Left renal pelvis (tissue), 4 donors: ENCODE measurements around the gene EDC3. TPM values are rescaled to one million over a fixed set of nuclear protein-coding genes. Genes with fewer than 3 reads are reported as not detected.
"Not testable (repeated sequence)": the region's sequence is repeated elsewhere in the genome, so short reads cannot be mapped to it uniquely, and the experiment has no call there.

Experiments
- DNase-seq, 4 donors: peaks; one replicate each; pipeline ENCODE4 v3.0.0-alpha.2; 2013; ENCODE audit warnings: low read depth in 4 of 4, low spot score in 3 of 4
- polyA plus RNA-seq, 4 donors: library from polyadenylated mRNA; unstranded; fragments of 120-200 nt; gene quantifications; one replicate each; pipeline ENCODE4 v1.2.1, GENCODE V29; 2013; ENCODE audit not compliant: insufficient read length in 4 of 4

EDC3 gene
- polyA plus RNA-seq, 4 donors, result 35.8 to 42.9 (median 39.8) TPM

DNA sequence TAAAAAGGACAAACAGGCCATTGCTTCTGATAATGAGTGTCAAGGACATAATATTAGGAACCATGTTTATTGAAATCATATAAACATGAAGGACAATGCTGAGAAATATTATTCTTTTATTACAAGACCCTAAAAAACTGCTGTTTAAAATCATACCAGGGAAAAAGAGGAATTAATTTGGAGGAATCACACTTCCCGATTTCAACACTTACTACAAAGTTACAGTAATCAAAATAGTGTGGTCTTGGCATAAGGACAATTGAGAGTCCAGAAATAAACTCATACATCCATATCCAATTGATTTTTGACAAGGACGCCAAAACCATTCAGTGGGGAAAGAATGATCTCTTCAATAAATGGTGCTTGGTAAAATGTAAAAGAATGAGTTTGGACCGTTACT is 16.5 kb upstream of the EDC3 start:
- no peak for DNase-seq

DNA sequence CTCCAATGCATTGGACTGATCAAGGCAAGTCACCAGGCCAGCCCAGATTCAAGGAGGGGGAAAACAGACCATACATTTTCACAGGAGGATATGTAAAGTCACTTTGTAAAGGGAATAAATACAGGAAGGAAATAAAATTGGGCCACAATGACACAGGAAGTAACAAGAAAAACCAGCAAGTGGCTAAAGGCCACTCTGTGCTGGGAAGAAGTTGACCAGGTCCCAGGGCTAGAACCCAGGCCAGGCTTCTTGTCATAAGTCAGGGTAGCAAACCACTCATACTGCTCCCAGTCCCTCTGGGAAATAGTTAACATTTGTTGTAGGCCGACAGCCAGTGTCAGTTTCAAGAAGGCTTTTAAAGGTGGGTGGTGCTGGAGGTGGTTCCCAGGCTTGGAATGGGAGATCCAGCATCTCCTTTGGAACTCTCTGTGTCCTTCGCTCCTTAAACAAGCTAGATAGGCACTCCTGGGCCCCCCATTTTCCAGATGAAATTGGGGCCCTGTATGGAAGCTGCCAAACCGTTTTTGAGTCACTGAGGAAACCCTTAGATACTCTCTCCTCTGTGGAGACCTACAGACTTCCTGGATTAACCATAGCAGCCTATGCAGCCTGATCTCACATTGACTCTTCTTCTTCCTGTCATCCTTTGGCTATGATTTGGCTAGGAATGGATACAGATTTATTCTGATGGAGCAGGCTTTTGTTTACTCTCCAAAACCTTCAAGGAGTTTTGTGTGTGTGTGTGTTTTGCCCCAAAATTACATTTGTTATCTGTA is 14.7 kb upstream of the EDC3 start:
- DNase-seq, result no peak

DNA sequence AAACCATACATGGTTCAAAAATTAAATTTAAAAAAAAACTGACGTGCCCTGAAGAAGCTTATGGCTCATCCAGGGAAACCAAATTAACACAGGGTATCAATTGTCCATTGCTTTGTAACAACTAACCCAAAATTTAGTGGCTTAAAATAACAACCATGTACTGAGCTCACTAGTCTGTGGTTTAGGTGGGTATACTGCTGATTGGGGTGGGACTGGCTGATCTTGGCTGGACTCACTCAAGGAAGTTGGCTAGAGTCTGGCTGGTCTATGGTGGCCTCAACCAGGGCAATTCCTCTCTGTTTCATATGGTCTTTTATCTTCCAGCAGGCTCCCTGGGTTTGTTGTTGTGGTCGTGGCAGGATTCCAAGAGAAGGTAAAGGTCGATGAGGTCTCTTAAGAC is 14.1 kb upstream of the EDC3 start:
- no peak for DNase-seq

DNA sequence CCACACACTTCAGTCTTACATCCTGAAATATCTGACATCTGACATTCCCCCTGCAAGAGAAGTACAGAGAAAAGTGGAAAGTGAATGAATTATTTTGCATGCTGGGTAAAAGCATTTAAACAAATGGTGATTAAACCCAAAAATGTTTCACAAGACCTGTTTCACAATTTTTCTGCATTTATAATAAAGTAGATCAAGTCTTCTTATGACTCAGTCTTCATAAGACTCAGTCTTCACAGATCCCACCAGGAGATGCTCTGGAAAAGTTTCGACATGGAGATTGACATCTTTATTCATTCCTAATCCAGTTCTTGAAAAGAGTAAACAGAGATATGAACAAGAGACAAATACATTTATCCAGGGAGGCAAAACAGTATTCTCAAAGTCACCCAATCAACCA is 13.2 kb upstream of the EDC3 start:
- no peak for DNase-seq

DNA sequence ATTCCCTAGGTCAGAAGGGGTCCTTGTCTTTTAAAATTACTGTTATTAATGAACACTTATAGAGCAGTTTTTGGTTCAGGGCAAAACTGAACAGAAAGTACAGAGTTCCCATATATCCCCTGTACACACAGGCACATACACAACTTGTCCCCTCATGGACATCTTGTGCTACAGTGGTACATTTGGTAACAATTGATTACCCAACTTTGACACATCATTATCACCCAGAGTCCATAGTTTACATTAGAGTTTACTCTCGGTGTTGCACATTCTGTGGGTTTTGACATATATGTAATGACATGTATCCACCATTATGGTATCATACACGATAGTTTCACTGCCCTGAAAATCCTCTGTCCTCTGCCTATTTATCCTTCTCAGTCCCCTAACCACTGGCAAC is 984 bp upstream of the EDC3 start:
- DNase-seq, result no peak

DNA sequence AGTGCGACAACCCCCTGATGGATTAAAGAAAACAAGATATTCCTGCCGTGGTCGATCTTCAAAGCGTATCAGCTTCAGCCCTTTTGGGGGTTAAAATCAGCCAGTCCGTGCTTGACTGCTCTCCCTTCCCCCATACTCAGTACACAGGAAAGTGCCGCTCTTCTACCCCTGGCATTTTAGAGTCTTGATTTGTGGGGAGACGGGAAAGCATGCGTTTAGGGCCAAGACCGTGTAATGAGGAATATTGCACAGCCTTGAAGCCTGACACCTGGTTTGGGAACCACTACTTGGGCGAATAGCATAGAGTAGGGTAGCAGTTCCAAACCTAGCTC is 540 bp upstream of the EDC3 start:
- no peak for DNase-seq

DNA sequence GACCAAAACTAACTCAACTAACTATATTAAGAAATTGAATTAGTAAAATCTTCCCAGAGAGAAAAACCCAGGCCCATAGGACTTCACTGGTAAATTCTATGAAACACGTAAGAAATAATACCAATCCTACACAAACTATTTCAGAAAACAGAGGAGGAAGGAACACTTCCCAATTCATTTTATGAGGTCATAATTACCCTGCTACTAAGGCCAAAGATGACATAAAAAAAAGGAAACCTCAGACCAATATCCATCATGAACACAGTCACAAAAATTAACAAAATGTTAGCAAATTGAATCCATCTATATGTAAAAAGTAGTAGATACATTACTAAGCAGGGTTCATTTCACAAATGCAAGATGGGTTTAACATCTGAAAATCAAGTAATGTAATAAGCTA is 3.5 kb downstream of the EDC3 start:
- no peak for DNase-seq

DNA sequence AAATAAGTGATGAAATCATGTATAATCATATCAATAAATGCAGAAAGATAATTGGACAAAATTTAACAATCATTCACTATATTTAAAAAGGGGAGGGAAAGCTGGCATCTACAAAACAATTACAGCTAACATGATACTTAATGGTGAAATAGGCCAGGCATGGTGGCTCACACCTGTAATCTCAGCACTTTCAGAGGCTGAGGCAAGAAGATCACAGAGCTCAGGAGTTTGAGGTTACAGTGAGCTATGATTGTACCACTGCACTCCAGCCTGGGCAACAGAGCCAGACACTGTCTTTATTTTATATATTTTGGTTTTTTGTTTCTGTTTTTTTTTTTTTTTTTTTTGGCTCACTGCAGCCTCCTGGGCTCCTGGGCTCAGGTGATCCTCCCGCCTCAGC is 12.1 kb downstream of the EDC3 start:
- DNase-seq, result no peak

DNA sequence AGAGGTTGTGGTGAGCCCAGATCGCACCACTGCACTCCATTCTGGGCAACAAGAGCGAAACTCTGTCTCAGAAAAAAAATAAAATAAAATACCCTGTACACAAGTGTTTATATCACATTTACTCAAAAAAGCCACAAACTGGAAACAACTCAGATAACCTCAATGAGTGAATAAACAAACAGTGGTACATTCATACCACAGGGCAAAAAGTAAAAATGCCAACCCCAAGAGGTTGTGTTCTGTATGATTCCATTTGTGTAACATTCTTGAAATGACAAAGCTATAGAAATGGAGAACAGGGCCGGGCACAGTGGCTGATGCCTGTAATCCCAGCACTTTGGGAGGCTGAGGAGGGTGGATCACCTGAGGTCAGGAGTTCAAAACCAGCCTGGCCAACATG is 12.9 kb downstream of the EDC3 start:
- DNase-seq, result no peak

DNA sequence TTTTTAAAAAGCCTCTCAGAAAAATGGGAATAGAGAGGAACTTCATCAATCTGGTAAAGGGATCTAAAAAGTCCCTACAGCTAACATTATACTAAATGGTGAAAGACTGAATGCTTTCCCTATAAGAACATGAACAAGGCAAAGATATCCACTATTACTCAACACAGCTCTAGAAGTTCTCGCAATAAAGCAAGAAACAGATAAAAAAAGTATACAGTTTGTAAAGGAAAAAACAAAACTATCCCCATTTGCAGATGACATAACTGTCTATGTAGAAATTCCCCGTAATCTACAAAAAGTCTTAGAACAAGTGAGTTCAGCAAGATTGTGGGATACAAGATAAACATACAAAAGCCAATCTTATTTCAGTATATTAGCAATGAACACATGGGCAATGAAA is 15.4 kb downstream of the EDC3 start:
- DNase-seq, result no peak

DNA sequence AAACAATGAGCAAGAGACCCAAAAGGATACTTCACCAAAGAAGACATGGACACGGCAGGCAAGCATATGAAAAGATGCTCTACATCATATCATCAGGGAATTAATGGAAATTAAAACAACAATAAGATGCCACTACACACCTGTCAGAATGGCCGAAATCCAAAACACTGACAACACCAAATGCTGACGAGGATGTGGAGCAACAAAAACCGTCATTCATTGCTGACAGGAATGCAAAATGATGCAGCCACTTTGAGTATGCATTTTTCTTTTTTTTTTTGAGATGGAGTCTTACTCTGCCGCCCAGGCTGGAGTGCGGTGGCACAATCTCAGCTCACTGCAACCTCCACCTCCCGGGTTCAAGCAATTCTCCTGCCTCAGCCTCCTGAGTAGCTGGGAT is 19.0 kb downstream of the EDC3 start:
- no peak for DNase-seq

DNA sequence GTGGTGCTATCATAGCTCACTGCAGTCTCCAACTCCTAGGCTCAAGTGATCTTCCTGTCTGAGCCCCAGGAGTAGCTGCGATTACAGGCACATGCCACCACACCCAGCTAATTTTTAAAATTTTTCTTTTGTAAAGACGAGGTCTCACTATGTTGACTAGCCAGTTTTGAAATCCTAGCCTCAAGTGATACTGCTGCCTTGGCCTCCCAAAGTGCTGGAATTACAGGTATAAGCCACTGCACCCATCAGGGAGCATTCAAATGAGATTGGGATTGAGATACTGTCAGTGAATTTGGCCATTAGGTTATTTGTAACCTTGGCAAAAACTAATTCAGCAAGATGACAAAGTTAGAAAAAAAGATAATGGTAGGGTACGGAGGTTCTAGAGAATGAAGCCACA is 21.7 kb downstream of the EDC3 start:
- DNase-seq, result no peak

DNA sequence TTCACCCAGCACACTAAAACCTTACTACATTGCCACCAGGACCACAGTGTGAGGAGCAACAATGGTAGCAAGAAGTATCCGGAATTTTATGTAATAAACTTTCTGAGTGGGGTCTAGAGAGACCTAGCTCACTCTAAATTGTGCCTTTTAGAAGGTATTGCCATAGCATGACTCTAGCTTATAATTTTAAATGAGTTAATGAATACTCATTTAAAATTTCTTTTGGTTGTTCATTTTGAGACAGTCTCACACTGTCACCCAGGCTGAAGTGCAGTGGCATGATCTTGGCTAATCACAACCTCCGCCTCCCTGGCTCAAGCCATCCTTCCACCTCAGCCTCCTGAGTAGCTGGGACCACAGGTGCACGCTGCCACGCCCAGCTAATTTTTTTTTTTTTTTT is 26.2 kb downstream of the EDC3 start:
- DNase-seq, result no peak

DNA sequence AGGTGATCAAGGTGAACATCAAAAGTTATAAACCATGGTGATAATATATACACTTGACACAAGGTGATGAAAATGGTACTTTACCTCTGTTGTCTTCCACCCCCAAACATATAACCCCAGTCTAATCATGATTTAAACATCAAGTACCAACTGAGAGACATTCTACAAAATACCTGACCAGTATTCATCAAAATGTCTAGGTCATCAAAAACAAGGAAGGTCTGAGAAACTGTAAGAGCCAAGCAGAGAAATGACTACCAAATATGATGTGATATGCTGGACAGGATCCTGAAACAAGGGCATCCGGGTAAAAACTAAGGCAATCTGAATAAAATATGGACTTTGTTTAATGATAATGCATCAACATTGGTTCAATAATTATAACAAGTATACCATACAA is 27.8 kb downstream of the EDC3 start:
- DNase-seq, result no peak

DNA sequence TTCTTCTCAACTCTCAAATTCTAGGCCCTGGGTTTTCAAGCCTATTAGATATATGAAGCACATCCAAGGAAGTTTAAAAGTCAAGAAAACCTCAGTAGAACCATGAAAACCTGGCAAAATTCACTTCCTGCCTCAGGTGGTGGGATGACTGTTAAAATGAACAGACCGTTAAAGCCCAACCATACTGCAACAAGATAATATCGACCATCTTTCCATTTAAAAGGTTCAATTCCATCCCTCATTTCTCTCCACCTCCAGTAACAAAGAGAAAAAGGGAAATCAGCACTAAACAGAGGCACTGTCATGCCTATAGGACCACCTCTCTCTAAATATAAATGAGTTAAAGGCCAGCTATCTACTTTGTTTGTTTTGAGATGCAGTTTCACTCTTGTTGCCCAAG is 31.2 kb downstream of the EDC3 start:
- DNase-seq, result no peak

DNA sequence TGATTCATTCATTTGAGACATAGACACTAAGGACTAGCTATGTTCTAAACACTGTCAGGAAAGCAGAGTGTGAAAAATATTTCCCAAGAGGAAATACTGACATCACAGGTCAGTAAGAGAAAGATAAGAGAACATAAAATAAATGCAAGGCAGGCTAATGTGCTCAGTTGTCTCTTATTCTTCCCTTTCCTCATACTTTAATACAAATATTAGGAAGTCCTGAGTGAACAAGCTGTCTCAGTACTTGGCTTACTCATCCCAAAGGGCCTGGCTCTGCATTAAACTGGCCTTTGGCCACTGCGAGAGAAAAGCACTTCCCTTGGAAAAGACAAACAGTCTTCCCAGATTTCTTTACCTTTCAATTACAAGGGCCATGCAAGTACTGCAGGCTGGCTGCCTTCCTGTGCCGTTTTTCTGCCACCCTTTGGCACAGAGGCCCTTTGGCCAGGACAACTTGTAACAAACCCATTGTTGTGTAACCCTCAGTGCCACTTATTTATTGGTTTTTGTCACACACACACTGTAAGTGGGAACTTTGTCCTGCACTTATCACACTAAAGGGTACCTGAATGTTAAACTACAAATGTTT is 31.7 kb downstream of the EDC3 start:
- no peak for DNase-seq

DNA sequence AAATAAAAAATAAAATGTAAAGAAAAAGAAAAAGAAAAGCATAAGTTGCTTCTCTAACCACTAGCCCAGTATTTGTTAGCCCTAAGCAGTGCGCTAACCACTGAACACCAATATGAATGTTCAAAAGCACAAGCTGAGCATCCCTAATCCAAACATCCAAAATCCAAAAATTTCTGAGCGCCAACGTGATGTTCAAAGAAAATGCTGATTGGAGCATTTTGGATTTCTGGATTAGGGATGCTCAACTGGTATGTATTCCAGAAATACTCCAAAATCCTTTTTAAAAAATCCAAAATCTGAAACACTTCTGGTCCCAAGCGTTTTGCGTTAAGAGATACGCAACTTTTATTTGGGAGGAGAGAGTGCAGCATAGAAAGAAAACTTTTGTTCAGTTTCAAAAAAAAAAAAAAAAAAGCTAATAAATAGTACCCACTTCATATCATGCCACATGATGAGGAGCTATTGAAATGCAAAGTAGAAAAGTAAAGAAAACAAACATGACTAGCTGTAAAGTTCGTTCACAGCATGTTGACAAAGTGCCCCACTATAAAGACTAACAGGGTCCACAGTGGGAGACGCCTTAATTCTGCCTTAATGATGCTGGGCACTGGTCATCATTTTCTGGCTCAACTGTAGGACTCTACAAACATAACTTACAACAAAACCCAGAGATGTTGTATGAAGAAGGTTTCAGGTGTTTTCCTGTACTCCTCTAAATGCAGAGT is 32.4 kb downstream of the EDC3 start:
- no peak for DNase-seq

DNA sequence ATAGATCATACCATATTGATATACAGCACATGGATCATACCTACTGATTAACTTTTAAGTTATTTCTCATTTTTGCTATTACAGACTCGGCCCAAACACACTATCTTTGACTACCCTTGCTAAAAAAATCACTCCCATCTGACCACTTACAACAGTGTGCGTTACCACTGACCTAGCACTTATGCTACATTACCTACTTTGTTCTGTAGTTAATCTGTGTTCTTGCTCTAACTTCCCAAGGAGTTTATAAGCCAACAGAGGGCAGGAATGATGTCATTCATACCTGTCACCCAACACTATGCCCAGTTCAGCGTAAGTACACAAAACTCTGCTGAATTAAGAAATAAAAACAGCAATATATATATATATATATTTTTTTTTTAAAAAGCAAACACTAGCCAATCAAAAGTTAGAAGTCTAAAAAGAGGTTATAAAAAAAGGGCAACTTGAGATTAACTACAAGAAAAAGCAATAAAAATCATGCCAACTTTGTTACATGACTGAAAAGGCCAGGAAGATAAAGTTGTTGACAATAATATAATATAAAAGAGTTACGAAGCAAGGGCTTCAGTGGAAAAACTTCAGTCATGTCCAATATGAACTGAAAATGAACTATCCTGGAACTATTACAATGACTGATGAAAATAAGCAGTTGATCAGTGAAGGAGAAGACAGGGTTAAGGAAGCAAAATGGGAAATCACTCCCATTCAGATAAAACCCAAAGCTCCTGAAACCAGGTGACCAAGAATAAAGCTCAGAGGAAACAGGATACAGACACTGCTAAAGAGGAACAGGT is 33.6 kb downstream of the EDC3 start:
- DNase-seq, result no peak

DNA sequence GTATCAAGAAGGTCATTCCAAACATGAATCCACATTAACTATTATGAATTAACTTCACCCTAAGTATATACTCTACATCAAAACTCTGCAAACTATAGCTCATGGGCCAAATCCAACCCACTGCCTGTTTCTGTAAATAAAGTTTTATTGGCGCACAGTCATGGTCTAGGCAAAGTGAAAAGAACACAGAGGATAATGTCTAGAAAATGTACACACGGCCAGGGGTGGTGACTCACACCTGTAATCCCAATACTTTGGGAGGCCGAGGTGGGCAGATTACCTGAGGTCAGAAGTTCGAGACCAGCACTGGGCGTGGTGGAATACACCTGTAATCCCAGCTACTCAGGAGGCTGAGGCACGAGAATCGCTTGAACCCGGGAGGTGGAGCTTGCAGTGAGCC is 34.5 kb downstream of the EDC3 start:
- not testable (repeated sequence) for DNase-seq

DNA sequence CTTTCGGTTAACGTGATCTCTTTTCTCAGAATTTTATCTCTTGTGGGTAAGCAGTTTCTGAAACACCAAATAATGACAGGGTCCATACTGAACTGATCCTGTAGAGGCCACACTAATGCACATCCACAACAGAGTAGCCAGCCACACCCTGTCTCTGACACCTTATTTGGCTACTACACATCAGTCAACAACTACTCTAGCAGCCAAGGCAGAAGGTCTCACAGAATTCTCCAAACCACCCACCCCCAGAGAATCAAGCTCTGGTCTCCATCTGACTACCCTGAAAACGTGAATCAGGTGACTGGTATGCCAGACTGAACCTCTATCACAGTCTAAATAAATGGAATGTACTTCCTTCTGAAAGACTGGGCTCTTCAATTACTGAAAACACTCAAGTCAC is 38.0 kb downstream of the EDC3 start:
- DNase-seq, result no peak

DNA sequence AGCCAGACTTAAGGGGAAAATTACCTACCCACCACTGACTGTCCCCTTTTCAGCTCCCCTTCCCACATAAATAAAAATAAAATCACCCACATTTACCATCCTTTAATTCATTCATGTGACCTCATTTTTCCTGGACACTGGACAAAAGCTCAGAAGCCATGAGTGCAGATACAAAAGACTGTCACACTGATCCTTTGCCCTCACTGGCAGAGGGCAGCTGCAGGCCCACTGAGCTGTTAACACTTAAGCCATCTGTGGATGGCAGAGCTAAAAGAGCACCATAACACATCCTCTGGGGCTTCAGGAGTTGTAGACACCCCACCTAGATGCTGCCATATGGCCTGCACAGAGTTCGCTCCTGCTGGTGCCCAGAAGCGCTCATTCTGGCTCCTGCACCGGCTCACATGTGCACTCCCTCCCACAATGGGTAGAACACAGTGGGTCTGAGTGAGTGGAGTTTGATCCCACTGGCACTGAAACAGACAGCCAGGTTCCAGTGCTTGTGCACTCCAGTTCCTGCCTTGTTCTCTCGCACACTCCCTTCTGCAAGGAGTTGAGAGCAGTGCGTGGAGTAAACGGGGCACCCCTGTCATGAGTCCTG is 38.8 kb downstream of the EDC3 start:
- no peak for DNase-seq
